ENCODE measurements around the gene CCNK.

The CCNK gene

GRCh38 chr14:99538733-99539132 lies 57.5 kb downstream of the CCNK start:
- no peak for DNase-seq

GRCh38 chr14:99539491-99539890 lies 58.3 kb downstream of the CCNK start:
- DNase-seq: no peak

GRCh38 chr14:99540196-99541032 lies 59.2 kb downstream of the CCNK start:
- no peak for DNase-seq

GRCh38 chr14:99541211-99541610 lies 60.0 kb downstream of the CCNK start:
- no peak for DNase-seq

- no peak for DNase-seq
Observed at GRCh38 chr14:99541677-99542470, 60.7 kb downstream of the CCNK start.

- no peak for DNase-seq
Observed at GRCh38 chr14:99542566-99542965, 61.4 kb downstream of the CCNK start.

- no peak for DNase-seq
Observed at GRCh38 chr14:99543370-99543769, 62.2 kb downstream of the CCNK start.

GRCh38 chr14:99543985-99544384 lies 62.8 kb downstream of the CCNK start:
- no peak for DNase-seq

GRCh38 chr14:99544991-99545390 lies 63.8 kb downstream of the CCNK start:
- no peak for DNase-seq

- no peak for DNase-seq
Observed at GRCh38 chr14:99545586-99545985, 64.4 kb downstream of the CCNK start.

GRCh38 chr14:99546234-99546879 lies 65.1 kb downstream of the CCNK start:
- no peak for DNase-seq

- DNase-seq: no peak
Observed at GRCh38 chr14:99548255-99548654, 67.0 kb downstream of the CCNK start.

- DNase-seq: no peak
Observed at GRCh38 chr14:99548871-99549515, 67.8 kb downstream of the CCNK start.

- no peak for DNase-seq
Observed at GRCh38 chr14:99549684-99550083, 68.5 kb downstream of the CCNK start.

GRCh38 chr14:99550387-99550992 lies 69.3 kb downstream of the CCNK start:
- no peak for DNase-seq

GRCh38 chr14:99551034-99551922 lies 70.1 kb downstream of the CCNK start:
- no peak for DNase-seq

GRCh38 chr14:99552021-99552553 lies 70.9 kb downstream of the CCNK start:
- DNase-seq: no peak

GRCh38 chr14:99552572-99553216 lies 71.5 kb downstream of the CCNK start:
- DNase-seq: no peak

- no peak for DNase-seq
Observed at GRCh38 chr14:99554184-99554583, 73.0 kb downstream of the CCNK start.

- DNase-seq: no peak
Observed at GRCh38 chr14:99554757-99555531, 73.7 kb downstream of the CCNK start.

Measured in amniotic stem cell (primary cell).